Mesothelial cell of epicardium (in vitro differentiated cells): ENCODE data around the gene THRB. TPM values are rescaled to one million over a fixed set of nuclear protein-coding genes. Genes with fewer than 3 reads are reported as not detected.

Source experiments
- DNase-seq, 2 experiments: peaks; one replicate each; pipeline ENCODE4 v3.0.0; 2021; ENCODE audit warnings: low spot score in 2 of 2; ENCODE audit not compliant: unreplicated experiment in 2 of 2
- H3K27ac Mint-ChIP-seq: 2 replicates; pipeline ENCODE4 v1.8.0; 2021; ENCODE audit warnings: mixed read lengths
- H3K27me3 Mint-ChIP-seq: 2 replicates; pipeline ENCODE4 v1.8.0; 2021; ENCODE audit warnings: low read depth, mixed read lengths
- H3K36me3 Mint-ChIP-seq: 2 replicates; pipeline ENCODE4 v1.8.0; 2021; ENCODE audit warnings: mixed read lengths
- H3K4me1 Mint-ChIP-seq: 2 replicates; pipeline ENCODE4 v1.8.0; 2021; ENCODE audit warnings: mixed read lengths
- H3K4me3 Mint-ChIP-seq: 2 replicates; pipeline ENCODE4 v1.8.0; 2021; ENCODE audit warnings: mild to moderate bottlenecking, moderate library complexity, mixed read lengths
- H3K9me3 Mint-ChIP-seq: 2 replicates; pipeline ENCODE4 v1.8.0; 2021; ENCODE audit warnings: mixed read lengths
- total RNA-seq: library from RNA; stranded (reverse); gene quantifications from 3 replicates; pipeline ENCODE4 v1.2.1, GENCODE V29; 2021
- TF ChIP-seq, protein P1 (sequence below): fragments of 200-600 bp; sonication (generic); IDR thresholded peaks from one replicate; pipeline ENCODE4 v1.5.0; 2021; ENCODE audit warnings: antibody characterized with exemption; ENCODE audit not compliant: unreplicated experiment

Gene THRB
- total RNA-seq, 1 donor from 2014 or later: 3.4 TPM

DNA sequence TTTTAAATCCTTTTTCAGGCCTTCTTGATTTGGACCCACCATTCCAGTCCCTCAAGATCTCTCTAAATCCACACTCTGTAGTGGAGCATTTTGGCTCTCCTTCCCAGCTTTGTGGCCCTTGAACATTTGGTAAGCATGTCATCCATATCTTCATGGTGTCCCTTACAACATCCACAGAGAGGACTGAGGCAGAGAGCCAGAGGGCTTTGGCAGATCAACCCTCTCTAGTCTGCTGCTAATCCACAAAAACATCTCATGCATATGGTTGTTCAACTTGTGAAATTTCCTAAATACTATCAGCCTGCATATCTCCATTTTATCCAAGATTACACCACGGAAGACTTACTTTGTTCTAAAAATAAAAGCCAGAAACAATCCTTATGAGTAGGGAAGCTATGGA lies 23.2 kb downstream of the THRB start:
- H3K9me3 Mint-ChIP-seq: peaks cover 44% of the 10 kb centered on the region
- no peak overlapping the region for H3K4me3 Mint-ChIP-seq
- DNase-seq: no peak
- no peaks in the 10 kb centered on the region for H3K4me1 Mint-ChIP-seq
- no peaks in the 10 kb centered on the region for H3K27me3 Mint-ChIP-seq
- TF ChIP-seq, protein P1, sequence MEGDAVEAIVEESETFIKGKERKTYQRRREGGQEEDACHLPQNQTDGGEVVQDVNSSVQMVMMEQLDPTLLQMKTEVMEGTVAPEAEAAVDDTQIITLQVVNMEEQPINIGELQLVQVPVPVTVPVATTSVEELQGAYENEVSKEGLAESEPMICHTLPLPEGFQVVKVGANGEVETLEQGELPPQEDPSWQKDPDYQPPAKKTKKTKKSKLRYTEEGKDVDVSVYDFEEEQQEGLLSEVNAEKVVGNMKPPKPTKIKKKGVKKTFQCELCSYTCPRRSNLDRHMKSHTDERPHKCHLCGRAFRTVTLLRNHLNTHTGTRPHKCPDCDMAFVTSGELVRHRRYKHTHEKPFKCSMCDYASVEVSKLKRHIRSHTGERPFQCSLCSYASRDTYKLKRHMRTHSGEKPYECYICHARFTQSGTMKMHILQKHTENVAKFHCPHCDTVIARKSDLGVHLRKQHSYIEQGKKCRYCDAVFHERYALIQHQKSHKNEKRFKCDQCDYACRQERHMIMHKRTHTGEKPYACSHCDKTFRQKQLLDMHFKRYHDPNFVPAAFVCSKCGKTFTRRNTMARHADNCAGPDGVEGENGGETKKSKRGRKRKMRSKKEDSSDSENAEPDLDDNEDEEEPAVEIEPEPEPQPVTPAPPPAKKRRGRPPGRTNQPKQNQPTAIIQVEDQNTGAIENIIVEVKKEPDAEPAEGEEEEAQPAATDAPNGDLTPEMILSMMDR: no peak
- no peaks in the 10 kb centered on the region for H3K36me3 Mint-ChIP-seq
- no peak overlapping the region for H3K27ac Mint-ChIP-seq

DNA sequence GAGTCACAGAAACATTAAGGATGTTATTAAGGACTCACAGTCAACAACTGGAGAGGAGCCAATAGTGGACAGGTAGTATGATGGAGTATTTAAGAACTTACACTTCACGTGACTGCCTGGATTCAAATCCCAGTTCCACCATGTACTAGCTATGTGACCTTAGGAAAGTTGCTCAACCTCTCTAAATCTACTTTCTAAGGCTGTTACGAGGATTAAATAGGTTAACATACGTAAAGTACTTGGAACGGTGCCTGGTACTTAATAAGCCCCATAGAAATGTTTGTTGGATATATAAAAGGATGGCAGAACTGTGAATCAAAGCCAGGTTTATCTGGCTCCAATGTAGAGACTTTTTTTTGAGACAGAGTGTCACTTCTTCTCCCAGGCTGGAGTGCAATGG lies 24.4 kb downstream of the THRB start:
- H3K36me3 Mint-ChIP-seq: no peaks in the 10 kb centered on the region
- TF ChIP-seq, protein P1: no peak
- no peaks in the 10 kb centered on the region for H3K27me3 Mint-ChIP-seq
- DNase-seq: no peak
- no peaks in the 10 kb centered on the region for H3K4me1 Mint-ChIP-seq
- no peak overlapping the region for H3K27ac Mint-ChIP-seq
- peaks cover 53% of the 10 kb centered on the region for H3K9me3 Mint-ChIP-seq
- H3K4me3 Mint-ChIP-seq: no peak overlapping the region

DNA sequence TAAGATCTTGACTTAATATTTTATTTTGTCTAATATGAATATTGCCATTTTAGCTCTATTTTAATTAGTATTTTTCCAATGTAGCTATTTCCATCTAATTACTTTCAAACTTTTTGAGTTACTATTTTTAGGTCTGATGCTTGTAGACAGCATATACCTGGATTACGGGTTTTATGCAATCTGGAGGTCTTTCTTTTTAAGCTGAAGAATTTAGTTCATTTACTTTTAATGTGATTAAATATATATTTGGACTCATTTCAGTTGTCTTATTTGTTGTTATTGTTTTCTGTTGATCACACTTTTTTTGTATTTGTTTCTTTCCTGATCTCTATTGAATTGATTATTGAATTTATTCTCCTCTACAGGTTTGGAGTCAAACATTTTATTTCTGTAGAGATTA lies 30.3 kb downstream of the THRB start:
- Mint-ChIP-seq H3K27me3 (no peaks in the 10 kb centered on the region), H3K4me1 (no peaks in the 10 kb centered on the region), H3K4me3 (no peak overlapping the region), H3K27ac (no peak overlapping the region), H3K9me3 (peaks cover 39% of the 10 kb centered on the region), H3K36me3 (no peaks in the 10 kb centered on the region)
- DNase-seq: no peak
- TF ChIP-seq, protein P1: no peak

DNA sequence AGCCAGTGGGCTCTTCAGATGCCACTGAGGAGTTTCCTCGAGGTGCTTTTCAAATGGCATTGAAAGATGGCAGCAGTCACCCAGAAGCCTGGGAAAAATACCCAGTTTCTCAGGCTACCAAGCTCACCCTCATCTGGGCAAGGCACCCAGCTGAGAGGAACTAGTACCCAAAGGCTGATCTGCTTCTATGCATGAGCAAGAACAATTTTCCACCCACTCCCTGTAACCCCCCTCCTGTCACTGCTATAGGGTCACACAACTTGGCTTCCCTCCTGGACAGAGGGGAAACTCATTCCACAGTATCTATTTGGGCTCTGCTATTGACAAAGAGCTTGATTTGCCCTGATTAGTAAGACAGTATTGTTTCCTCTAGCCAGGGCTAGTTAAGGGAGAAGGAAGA lies 31.9 kb downstream of the THRB start:
- no peak for DNase-seq
- no peaks in the 10 kb centered on the region for H3K36me3 Mint-ChIP-seq

DNA sequence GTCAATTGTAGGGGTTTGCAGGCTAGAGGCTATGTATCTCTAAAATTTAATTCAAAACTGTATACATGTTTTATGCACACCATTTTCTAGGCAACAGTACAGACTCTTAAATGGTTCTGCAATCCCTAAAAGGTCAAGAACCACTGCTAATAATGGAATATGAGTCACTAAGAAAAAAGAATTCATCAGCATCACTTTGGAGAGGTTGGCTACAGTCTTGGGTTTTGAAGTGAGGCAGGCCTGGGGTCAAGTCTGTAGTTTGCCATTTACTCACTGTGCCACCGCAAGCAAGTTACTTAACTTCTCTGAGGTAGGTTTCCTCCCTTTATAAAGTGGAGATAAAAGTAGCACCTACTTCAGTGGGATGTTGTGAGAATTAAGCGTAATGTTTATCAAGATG lies 33.7 kb downstream of the THRB start:
- no peak for DNase-seq
- Mint-ChIP-seq H3K9me3 (peaks cover 13% of the 10 kb centered on the region), H3K36me3 (no peaks in the 10 kb centered on the region), H3K4me1 (peaks cover 4% of the 10 kb centered on the region), H3K4me3 (no peak overlapping the region), H3K27me3 (no peaks in the 10 kb centered on the region), H3K27ac (no peak overlapping the region)
- TF ChIP-seq, protein P1: no peak

More for the DNA sequence above, 31.9 kb downstream of the THRB start:
- Mint-ChIP-seq H3K27ac (no peak overlapping the region), H3K9me3 (peaks cover 30% of the 10 kb centered on the region), H3K4me3 (no peak overlapping the region), H3K4me1 (peaks cover 4% of the 10 kb centered on the region), H3K27me3 (no peaks in the 10 kb centered on the region)
- TF ChIP-seq, protein P1: no peak

DNA sequence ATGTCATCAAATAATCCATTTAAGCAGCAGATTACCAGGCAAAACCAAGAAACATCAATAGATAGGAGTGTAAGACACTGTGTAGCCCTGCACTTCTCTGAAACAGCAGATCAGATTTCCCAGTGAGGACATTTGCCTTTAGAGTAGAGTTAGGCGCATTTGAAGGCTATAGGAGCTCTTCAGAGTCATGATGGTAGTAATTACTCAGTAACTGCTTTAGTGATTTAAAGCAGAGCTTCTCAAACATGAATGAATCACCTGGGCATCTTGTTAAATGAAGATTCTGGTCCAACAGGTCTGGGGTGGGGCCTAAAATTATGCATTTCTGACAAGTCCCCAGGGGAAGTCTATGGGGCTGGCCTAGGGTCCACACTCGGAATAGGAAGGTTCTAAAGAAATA lies 36.9 kb downstream of the THRB start:
- TF ChIP-seq, protein P1: no peak
- Mint-ChIP-seq H3K27ac (no peak overlapping the region), H3K27me3 (no peaks in the 10 kb centered on the region), H3K4me3 (no peak overlapping the region), H3K36me3 (no peaks in the 10 kb centered on the region), H3K4me1 (peaks cover 4% of the 10 kb centered on the region), H3K9me3 (no peaks in the 10 kb centered on the region)
- no peak for DNase-seq
